Large intestine (tissue), 3 donors: Measurements from ENCODE around the gene SNU13. TPM values are rescaled to one million over a fixed set of nuclear protein-coding genes. Genes with fewer than 3 reads are reported as not detected.
"Not testable (repeated sequence)": the region's sequence is repeated elsewhere in the genome, so short reads cannot be mapped to it uniquely, and the experiment has no call there.

Experiments used
- DNase-seq, 2 donors: peaks; one replicate each; pipeline versions ENCODE4 v3.0.0 to v3.0.0-alpha.2; 2013
- H3K27ac ChIP-seq: one replicate; pipeline ENCODE4 v1.5.1; 2013; ENCODE audit warnings: low read length
- H3K27me3 ChIP-seq: 2 replicates; pipeline ENCODE4 v1.6.1; 2013; ENCODE audit warnings: low read length; ENCODE audit not compliant: control insufficient read depth, insufficient read depth
- H3K36me3 ChIP-seq: 2 replicates; pipeline ENCODE4 v1.6.1; 2013; ENCODE audit warnings: low read length; ENCODE audit not compliant: control insufficient read depth, insufficient read depth
- H3K4me1 ChIP-seq: one replicate; pipeline ENCODE4 v1.6.1; 2013; ENCODE audit warnings: low read length; ENCODE audit not compliant: control insufficient read depth, insufficient read depth
- H3K4me3 ChIP-seq: one replicate; pipeline ENCODE4 v1.5.1; 2013; ENCODE audit warnings: low read length
- H3K9me3 ChIP-seq: one replicate; pipeline ENCODE4 v1.6.1; 2013; ENCODE audit warnings: mild to moderate bottlenecking, low read depth, low read length, moderate library complexity; ENCODE audit not compliant: control insufficient read depth
- WGBS: methylation state at CpG from one replicate; pipeline ENCODE4 v1.1.5; 2013; ENCODE audit warnings: low lambda C conversion rate; ENCODE audit not compliant: insufficient coverage; 5-methylcytosine and 5-hydroxymethylcytosine counted together
- polyA plus RNA-seq: library from polyadenylated mRNA; unstranded; fragments of 120-200 nt; gene quantifications from one replicate; pipeline ENCODE4 v1.2.1, GENCODE V29; 2013

Gene SNU13
- polyA plus RNA-seq, 1 donor, result 118 TPM

DNA sequence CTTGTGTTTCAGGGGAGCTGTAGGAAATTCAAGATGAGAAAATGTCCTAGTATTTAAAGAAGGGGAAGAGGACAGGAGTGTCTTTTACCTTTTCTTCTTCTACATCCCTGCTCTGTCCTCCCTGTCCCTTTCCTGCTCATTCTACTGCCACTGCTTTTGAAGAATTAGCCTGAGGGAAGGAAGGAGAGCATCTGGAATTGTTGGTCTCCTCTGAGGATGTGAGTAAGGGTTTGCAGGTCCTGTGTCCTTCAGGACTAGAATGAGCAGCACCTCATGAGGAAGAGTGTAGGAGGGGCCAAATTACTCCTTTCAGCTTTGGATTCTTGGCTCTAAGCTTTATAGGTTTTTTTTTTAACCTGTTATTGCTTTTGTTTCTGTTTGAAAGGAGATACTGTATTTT is 24.2 kb downstream of the SNU13 start:
- H3K4me3 ChIP-seq, result no peak overlapping the region
- no peak overlapping the region for H3K27ac ChIP-seq
- peaks cover 54% of the 10 kb centered on the region for H3K36me3 ChIP-seq
- no peak for DNase-seq
- peaks cover 4% of the 10 kb centered on the region for H3K4me1 ChIP-seq
- H3K9me3 ChIP-seq, result no peaks in the 10 kb centered on the region
- H3K27me3 ChIP-seq, result no peaks in the 10 kb centered on the region

DNA sequence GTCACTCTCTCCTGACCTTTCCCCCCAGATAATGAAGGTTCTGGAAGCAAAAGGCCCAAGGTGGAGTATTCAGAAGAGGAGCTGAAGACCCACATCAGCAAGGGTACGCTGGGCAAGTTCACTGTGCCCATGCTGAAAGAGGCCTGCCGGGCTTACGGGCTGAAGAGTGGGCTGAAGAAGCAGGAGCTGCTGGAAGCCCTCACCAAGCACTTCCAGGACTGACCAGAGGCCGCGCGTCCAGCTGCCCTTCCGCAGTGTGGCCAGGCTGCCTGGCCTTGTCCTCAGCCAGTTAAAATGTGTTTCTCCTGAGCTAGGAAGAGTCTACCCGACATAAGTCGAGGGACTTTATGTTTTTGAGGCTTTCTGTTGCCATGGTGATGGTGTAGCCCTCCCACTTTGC is 25.1 kb downstream of the SNU13 start:
- peaks cover 62% of the 10 kb centered on the region for H3K36me3 ChIP-seq
- not testable (repeated sequence) for H3K4me3 ChIP-seq, DNase-seq, H3K27ac ChIP-seq, H3K27me3 ChIP-seq, H3K4me1 ChIP-seq, H3K9me3 ChIP-seq
- no CpG with 5 or more reads among the region's 9 CpGs for WGBS

DNA sequence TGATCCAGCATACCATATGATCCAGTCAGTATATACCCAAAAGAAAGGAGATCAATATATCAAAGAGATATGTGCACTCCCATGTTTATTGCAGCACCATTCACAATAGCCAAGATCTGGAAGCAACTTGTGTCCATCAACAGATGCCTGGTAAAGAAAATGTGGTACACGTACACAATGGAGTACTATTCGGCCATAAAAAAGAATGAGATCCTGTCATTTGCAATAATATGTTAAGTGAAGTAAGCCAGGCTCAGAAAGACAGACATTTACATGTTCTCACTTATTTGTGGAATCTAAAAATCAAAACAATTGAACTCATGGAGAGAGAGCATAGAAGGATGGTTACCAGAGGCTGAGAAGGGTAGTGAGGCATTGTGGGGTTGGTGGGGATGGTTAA is 27.0 kb downstream of the SNU13 start:
- H3K27ac ChIP-seq, result no peak overlapping the region
- peaks cover 79% of the 10 kb centered on the region for H3K36me3 ChIP-seq
- 100% methylated on average over 1 of the region's 2 CpGs for WGBS
- DNase-seq, result no peak
- no peaks in the 10 kb centered on the region for H3K27me3 ChIP-seq
- no peaks in the 10 kb centered on the region for H3K9me3 ChIP-seq
- no peaks in the 10 kb centered on the region for H3K4me1 ChIP-seq
- H3K4me3 ChIP-seq, result no peak overlapping the region

DNA sequence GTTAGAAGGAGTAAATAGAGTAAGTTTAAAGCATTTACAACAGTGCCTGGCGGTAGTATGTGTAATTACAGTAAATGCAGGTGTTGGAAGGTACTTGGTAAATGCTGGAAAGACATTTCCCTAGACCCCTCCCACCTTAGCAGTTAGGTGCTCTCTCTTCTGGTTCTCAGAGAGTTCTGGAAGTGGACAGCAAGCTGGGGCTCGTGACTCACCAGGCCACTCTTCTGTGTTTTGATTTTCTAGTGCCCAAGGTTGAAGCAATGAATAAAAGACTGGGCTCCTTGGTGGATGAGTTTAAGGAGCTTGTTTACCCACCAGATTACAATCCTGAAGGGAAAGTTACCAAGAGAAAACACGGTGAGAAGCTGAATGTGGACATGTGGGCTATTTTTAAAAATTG is 27.6 kb downstream of the SNU13 start:
- WGBS, result no CpG with 5 or more reads among the region's 3 CpGs

DNA sequence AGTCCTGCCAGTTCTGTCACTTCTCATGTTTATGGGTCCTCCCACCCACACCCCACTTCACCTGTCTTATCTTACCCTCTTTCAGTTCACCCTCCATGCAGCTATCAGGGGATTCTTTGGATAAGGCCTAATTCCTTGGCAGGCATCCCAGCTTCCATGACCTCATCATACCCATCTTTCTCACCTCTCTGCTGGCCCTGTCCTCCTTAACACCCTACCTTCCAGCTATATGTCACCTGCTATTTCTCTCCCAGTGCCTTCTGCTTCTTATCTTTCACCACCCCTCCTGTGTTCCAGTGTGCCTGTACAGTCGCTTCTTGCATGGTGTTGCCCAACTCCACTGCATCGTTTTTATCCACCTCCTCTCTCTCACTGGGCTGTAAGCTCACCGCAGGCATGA is 28.3 kb downstream of the SNU13 start:
- no peaks in the 10 kb centered on the region for H3K9me3 ChIP-seq
- no peak overlapping the region for H3K4me3 ChIP-seq
- H3K36me3 ChIP-seq, result peaks cover 89% of the 10 kb centered on the region
- H3K4me1 ChIP-seq, result no peaks in the 10 kb centered on the region
- no peaks in the 10 kb centered on the region for H3K27me3 ChIP-seq
- H3K27ac ChIP-seq, result no peak overlapping the region
- no peak for DNase-seq
- no CpG with 5 or more reads among the region's 3 CpGs for WGBS

More for the DNA sequence above, 27.6 kb downstream of the SNU13 start:
- Histone ChIP-seq H3K27me3 (no peaks in the 10 kb centered on the region), H3K4me1 (no peaks in the 10 kb centered on the region), H3K4me3 (no peak overlapping the region), H3K9me3 (no peaks in the 10 kb centered on the region), H3K27ac (no peak overlapping the region), H3K36me3 (peaks cover 85% of the 10 kb centered on the region)
- DNase-seq, result no peak

DNA sequence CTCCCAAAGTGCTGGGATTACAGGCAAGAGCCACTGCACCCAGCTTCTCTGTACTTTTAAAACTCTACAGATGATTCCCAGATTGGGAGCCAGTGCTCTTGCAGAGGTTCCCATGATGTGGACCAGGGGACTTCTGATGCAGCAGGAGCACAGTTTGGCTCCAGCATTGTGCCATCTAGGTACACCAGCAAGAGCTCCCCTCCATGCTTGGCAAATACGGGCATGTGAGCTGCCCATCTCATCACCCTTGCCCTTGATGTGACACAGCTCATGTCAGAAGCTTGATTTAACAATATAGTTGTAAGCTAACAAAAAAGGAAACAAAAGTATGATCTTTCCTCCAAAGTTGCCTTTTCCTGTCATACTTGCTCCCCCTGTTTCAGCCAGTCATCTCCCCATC is 28.7 kb downstream of the SNU13 start:
- H3K4me3 ChIP-seq, result no peak overlapping the region
- DNase-seq, result no peak
- H3K27me3 ChIP-seq, result no peaks in the 10 kb centered on the region
- peaks cover 90% of the 10 kb centered on the region for H3K36me3 ChIP-seq
- no peaks in the 10 kb centered on the region for H3K9me3 ChIP-seq
- WGBS, result no CpG with 5 or more reads among the region's 1 CpG
- no peak overlapping the region for H3K27ac ChIP-seq
- H3K4me1 ChIP-seq, result no peaks in the 10 kb centered on the region

DNA sequence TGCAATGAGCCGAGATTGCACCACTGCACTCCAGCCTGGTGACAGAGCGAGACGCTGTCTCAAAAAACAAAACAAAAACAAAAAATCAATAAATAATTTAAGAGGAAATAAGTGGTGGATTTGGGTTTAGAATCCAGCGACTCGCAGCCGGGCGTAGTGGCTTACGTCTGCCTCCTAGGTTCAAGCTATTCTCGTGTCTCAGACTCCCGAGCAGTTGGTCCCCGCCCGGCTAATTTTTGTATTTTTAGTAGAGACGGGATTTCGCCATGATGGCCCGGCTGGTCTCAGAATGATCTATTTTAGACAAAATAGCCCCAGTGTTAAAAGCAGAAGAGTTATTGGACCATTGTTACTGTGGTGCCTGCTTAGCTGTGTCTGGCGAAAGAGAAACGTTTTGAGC is 29.8 kb downstream of the SNU13 start:
- no peak overlapping the region for H3K4me3 ChIP-seq
- DNase-seq, result no peak
- no peaks in the 10 kb centered on the region for H3K4me1 ChIP-seq
- H3K9me3 ChIP-seq, result no peaks in the 10 kb centered on the region
- WGBS, result no CpG with 5 or more reads among the region's 17 CpGs
- H3K27me3 ChIP-seq, result no peaks in the 10 kb centered on the region
- H3K27ac ChIP-seq, result no peak overlapping the region
- H3K36me3 ChIP-seq, result peaks cover 91% of the 10 kb centered on the region

DNA sequence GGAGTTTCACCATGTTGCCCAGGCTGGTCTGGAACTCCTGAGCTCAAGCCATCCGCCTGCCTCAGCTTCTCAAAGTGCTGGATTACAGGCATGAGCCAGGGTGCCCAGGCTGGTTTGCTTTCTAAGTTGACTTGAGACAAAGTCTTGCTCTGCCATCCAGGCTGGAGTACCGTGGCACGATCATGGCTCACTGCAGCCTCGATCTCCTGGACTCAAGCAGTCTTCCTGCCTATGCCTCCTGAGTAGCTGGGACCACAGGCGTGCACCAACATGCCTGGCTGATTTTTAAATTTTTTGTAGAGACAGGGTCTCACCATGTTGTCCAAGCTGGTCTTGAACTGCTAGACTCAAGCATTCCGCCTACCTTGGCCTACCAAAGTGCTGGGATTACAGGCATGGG is 31.0 kb downstream of the SNU13 start:
- no peaks in the 10 kb centered on the region for H3K27me3 ChIP-seq
- no peak for DNase-seq
- no peak overlapping the region for H3K27ac ChIP-seq
- peaks cover 91% of the 10 kb centered on the region for H3K36me3 ChIP-seq
- H3K4me1 ChIP-seq, result no peaks in the 10 kb centered on the region
- WGBS, result no CpG with 5 or more reads among the region's 6 CpGs
- no peak overlapping the region for H3K4me3 ChIP-seq
- no peaks in the 10 kb centered on the region for H3K9me3 ChIP-seq

DNA sequence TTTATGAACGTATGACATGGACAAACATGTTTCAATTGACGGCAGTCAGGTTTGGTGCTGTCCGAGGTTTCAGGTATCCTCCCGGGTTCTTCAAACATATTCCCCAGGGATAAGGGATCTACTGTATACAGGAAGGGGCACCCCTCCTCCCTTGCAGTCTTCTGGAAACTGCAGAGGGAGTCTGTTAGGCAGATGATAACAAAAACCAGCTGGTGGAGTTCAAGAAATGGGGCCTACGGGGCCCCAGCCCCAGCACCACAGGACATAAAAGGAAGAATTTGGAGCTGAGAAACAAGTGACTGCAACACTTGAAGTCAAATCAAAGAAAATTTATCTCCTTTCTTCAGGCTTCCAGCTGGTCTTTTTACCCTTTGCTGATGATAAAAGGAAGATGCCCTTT is 32.1 kb downstream of the SNU13 start:
- DNase-seq, result no peak
- peaks cover 93% of the 10 kb centered on the region for H3K36me3 ChIP-seq

DNA sequence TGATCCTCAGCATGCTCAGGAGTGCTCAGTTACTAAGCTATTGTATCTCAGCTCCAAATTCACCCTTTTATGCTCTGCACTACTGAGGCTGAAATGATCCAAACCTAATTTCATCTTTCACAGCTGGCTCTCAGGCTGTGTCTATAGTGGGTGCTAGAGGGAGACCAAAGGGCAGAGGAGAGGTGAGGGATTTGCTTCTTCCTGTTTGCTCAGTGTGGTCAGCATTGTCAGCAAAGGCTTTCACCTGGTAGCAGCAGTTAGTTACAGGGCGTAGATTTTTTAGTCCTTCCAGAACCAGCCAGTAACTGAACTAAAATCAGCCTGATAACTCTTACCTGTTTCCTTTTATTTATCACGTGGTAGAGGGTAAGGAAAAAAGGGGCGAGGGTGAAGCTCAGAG is 34.3 kb downstream of the SNU13 start:
- H3K27me3 ChIP-seq, result no peaks in the 10 kb centered on the region
- no peak overlapping the region for H3K27ac ChIP-seq
- DNase-seq, result no peak
- 100% methylated on average over 1 of the region's 3 CpGs for WGBS
- H3K4me3 ChIP-seq, result no peak overlapping the region
- H3K4me1 ChIP-seq, result no peaks in the 10 kb centered on the region
- no peaks in the 10 kb centered on the region for H3K9me3 ChIP-seq
- H3K36me3 ChIP-seq, result peaks cover 92% of the 10 kb centered on the region

More for the DNA sequence above, 32.1 kb downstream of the SNU13 start:
- Histone ChIP-seq H3K4me3 (no peak overlapping the region), H3K27ac (no peak overlapping the region), H3K9me3 (no peaks in the 10 kb centered on the region), H3K27me3 (no peaks in the 10 kb centered on the region), H3K4me1 (no peaks in the 10 kb centered on the region)
- WGBS, result 71% methylated on average over 1 of the region's 5 CpGs

DNA sequence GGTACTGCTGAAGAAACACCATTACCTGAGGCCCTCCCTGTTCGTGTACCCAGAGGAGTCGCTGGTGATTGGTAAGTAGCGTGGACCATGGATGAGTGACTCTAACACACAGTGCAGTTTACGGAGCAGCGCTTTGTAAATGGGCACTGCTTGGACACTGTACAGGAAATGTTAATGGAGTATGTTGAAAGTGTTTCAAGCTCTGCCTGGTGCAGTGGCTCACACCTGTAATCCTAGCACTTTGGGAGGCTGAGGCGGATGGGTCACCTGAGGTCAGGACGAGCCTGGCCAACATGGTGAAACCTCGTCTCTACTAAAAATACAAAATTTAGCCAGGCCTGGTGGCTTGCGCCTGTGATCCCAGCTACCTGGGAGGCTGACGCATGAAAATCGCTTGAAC is 37.8 kb downstream of the SNU13 start:
- Histone ChIP-seq H3K36me3 (peaks cover 90% of the 10 kb centered on the region), H3K27me3 (no peaks in the 10 kb centered on the region), H3K27ac (no peak overlapping the region), H3K4me3 (no peak overlapping the region), H3K9me3 (no peaks in the 10 kb centered on the region), H3K4me1 (no peaks in the 10 kb centered on the region)
- WGBS, result no CpG with 5 or more reads among the region's 11 CpGs
- DNase-seq, result no peak
